SHP77 (cell line): ENCODE measurements around the gene GALNT9.
A peak's percentile ranks its signal among the peaks of the same experiment; 100 is the strongest.

Experiments
- DNase-seq, 2 experiments: peaks; one replicate each; lab custom pipeline; 2025; lab: John Stamatoyannopoulos, UW

GALNT9 gene

DNA sequence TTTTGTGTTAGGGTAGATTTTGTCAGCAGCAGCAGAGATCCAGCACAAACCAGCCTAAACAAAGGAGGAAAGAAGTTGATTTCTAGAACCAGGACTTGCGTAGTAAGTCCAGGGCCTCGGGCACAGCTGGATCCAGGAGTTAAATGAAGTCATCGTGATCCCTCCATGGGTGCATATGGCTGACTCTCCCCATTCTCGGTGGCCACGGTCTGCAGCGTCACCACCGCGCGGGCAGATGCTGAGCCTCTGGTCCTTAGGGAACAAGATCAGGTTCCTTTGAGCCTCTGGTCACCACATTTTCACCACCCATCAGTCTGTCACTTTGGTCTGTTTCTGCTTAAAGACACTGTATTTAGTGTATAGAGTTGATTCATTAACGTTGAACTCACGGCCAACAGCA lies 14.8 kb upstream of the GALNT9 start:
- DNase-seq = no peak

DNA sequence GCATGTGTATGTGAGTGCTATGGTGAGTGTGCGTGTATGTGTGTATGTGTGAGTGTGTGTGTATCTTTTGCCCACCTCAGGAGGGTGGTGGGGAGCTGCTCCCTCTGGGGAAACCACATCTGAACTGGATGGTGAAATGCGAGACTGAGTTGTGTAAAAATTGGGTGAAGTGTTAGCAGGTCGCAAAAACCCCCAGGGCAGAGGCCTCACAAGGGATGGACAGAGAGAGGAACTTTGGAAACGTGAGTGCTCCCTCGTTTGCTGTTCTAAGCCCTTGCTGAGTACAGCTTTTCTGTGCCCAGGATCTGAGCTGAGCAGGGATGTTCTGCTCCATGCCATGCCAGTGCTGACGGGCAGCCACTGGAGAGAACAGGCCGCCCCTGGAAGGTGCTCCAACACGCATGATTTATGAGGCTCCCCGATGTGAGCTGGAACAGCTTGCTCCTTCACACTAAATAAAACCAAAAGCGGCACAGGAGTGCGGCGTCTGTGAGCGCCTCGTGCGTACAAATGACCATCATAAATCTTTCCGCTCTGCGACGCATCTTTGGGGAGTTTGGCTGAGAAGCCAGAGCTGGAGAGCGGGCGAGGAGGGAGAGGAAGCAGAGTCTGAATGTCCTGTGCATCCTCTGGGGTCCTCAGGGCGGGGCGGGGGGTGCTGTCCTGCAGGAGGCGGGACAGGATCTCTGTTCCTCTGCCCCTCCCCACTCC lies 14.1 kb upstream of the GALNT9 start:
- DNase-seq = no peak

DNA sequence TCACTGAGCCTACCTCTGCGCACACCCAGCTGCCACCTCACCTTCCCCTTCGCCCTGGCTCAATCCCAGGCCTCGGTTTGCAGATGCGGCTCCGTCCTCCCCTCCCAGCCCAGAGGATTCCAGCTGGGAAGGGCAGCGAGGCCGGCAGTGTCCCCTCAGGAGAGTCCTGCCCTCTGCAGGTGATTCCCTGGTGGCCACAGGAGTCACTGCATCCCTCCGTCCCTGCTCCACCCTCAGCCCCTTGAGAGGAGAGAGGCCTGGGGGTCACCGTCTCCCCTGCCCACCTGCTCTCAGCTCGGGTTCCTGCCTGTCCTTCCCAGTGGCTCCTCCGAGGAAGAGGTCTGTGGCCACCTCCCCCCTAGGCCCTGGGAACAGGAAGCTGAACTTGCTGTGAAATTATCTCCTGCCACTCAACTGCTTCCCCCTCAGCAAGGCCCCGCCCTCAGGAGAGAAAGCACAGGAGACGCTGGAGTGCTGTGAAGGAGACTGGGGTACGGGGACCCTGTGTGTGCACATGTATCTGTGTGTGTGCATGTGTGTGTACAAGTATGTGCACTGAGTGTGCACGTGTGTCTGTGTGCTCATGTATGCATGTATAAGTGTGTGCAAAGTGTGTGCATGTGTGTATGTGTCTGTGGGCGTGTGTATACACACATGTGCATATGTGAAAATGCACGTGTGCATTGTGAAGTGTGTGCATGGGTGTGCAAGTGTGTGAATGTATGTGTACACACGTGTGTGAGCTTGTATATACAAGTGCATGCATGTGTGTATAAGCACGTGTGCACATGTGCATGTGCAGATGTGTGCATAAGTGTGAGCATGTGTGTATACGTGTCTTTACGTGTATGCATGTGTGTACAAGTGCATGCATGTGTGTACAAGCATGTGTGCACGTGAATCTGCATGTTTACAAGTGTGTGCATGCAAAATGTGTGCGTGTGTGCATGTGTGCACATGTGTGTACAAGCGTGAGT lies 13.2 kb upstream of the GALNT9 start:
- peak in 1 of 2 experiments; percentile 17 for DNase-seq

DNA sequence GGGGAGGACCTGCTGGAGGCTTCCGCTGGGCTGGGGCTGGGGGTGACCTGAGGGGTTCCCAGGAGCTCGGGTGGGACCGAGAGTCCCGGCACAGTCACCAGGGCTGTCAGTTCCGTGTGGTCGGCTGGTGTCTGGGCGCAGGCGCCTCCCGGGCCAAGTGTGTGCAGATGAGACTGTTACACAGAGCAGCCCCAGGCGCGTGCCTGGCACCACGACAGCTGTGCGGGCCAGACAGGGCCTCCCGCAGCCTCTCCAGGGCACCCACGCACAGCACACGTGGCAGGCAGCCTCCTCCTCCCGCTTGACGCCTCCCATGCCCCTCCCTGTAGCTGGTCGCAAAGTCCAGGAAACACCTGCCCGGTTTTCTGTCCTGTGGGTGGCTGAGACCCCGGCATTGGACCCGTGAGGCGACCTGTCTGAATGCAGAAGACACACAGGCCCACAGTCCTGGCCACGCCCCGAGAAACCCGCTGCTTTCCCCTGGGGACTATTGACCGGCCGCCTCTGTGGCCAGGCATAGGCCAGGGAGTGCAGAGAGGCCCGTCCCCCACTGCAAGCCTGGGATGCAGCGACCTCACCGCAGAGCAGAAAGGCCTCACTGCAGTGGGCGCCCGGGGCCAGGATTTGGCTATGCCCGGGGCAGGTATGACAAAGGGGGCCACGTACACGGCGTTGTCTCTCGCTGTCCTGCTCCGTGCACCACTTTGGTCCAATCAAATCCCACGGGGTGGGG lies 12.1 kb upstream of the GALNT9 start:
- no peak for DNase-seq

DNA sequence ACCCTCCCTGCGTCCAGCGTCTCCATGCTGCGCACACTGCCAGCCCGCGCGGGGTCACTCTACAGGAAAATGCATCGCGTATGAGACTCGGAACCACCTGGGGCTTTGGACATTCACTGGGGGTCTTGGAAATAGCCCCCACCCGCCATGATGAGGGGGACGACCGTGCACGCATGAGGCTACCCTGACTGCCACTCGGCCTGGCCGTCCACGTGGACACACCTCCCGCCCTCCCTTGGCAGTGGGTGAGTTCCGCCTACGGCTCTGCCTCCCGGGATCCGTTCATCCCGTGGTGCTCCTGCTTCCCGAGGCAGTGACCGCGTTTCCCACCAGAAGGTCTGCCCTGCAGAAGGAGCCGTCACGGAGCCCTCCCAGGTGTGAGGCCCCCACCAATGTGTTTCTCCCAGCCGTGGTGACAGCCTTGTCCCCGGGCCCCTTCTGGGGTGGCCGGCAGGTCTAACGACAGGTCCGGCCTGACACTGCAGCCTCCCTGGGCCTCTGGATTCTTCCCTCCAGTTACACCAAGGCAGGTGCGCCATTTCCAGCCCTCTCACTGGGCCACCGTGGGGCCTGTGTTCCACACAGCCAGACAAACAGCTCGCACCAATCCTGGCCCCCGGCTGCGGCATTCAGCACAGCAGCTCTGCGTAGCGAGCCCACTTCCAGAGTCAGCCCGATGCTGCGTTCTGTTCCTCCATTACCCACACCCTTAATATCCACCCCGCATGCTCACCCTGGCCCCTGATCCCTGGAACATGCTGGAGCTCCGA lies 11.1 kb upstream of the GALNT9 start:
- no peak for DNase-seq

DNA sequence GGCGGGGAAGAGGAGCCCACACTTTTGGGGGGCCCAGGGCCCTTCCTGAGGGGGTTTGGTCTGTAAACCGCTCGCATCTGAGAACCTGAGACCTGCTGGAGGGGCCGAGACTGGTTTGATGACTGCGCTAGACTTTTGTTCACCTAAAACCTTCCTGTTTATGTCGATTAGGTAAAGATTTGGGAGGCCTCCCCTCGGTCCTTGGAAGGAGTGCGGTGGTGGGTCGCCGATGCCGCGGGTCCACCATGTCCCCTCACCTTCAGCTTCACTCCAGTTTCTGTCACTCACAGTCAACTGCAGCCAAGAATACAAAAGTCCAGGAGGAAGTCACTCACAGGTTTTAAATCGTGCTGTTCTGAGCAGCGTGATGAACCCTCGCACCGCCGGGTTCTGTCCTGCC lies 10.5 kb upstream of the GALNT9 start:
- DNase-seq = no peak

DNA sequence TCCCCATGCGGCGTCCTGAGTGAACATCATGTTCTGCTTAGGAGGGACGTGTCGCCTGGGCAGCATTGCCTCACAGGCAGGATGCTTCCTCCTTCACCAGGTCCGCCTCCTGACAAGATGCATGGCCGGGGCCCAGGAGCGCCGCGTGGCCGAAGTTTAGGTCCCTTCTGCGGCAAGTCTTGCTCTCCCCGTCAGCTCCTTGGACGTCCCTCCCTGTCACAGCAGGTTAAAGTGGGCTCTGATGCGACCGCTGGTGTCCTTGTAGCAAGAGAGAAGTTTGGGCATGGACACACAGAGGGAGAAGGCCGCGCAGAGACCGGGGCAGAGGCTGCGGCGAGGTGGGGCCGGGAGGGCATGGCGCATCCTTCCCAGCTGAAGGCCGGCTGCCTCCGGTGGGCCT lies 9.4 kb upstream of the GALNT9 start:
- DNase-seq = no peak

DNA sequence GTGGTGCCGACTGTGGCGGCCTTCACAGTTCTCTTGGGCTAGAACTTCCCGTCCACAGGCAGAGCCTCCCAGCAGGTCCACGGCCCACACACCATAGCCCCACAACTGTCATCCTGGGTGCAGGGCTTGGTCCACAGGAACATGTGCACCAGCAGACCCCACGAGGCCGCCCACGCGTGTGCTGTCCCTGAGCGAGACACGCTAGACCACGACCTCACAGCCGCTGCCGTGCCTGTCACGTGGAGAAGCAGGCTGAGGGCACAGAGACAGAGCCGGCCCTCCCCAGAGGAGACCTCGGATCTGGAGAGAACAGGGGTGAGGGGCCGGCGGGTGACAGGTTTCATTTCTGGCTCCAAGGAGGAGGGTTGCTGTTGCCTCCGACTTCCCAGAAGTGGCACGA lies 8.9 kb upstream of the GALNT9 start:
- no peak for DNase-seq

DNA sequence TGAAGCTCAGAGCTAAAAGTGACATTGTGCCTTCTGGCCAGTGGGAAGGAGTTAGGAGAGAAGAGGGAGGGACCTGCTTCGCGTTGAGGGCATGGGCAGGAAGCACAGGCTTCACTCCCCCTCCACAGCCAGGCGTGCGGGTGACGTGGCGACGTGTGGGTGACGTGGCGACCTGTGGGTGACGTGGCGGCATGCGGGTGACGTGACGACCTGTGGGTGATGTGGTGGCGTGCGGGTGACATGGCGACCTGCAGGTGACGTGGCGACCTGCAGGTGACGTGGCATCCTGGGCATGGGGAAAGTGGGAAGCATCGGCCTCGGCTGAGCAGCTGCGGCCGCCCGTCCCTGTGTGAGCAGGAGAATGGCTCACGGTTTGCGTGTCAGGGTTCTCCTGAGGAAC lies 8.2 kb upstream of the GALNT9 start:
- no peak for DNase-seq

DNA sequence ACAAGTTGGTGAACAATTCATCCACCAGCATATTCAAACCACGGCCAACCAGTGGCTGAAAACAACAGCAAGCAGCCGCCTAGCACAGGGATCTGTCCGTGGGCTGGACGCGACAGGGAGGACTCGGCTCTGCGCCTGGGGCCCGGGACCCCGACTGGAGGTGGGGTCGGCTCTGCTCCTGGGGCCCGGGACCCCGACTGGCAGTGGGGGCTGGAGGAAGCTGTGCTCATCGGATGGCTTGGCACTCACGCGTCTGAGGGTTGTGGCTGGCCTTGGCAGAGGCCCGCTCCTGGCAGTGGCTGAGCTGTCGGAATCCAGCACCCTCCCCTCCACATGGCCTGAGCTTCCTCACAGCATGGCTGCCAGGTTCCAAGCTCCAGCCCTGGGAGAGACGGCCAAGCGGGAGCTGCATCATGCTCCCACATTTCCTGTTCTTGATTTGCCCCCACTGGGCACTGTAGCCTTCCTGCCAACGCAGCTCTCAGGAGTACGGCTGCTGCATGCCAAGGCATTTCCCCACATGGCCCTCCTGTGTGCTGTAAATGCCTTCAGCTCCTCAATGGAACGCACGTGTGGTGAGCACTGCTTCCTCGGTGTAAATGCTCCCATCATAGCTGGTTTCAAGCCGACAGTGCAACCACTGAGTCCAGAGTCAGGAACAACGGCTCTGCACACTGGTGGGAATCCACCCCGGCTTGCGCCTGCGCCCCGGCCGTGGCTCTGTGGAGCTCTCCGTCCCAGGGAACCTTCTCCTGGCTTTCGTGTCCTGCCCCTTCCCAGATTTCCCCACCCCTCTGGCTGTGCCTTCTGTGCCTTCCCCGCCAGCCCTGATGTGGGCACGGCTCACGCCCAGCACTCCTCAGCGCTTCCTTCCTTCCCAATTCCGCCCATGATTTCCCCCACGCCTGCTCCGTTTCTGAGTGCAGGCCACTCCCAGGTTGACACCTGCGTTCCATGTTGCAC lies 7.3 kb upstream of the GALNT9 start:
- no peak for DNase-seq

DNA sequence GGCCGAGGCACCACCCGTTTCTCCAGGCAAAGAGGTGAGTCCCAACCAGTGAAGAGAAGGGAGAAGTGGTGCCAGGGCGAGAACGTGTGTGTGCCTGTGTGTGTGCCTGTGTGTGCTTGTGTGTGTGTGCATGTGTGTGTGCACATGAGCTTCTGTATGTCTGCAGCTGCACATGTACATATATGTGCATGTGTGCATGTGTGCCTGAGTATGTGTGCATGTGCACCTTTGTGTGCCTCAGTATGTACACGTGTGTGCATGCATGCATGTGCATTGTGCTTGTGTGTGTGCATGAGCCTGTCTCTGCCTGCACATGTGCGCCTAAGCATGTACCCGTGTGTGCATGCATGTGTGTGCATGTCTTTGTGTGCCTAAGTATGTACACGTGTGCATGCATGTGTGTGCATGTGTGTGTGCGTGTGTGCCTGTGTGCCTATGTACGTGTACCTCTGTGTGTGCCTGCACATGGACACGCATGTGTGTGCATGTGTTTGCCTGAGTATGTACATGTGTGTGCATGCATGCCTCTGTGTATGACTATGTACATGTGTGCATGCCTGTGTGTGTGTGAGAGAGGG lies 5.9 kb upstream of the GALNT9 start:
- DNase-seq = no peak

DNA sequence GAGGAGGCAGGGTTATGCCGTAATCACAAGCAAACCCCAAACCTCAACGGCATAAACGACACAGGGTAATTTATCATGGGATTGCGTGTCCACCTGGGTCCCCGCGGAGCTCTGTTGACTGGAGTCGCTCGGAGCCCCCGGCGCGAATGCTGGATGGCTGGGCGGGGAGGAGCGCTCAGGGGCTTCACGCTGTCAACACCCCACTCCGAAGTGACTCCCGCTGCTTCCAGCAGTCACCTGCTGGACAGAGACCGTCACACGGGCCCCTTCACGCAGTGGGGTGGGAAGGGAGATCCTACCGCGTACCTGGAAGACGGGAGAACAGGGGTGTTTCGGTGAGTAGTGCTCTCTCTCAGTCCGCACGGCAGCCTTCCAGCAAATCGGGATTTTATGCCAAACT lies 4.4 kb upstream of the GALNT9 start:
- DNase-seq = no peak

DNA sequence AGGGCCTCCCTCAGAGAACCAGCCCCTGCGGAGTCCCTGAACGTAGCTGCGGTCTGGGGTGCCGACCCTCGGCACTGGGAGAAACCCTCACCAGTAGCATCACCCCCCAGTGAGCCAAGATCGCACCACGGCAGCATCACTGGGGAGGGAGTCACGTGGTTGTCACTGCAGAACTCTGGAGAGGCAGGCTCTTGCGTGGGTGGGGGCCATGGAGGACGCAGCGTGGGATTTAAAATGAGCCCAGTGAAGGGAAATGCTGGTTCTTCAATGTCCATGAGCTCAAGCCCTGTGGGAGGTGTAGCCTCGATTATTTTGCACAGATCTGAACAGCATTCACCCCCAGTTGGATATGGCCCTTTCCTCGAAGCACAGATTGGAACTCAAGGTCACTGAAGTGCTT lies 3.9 kb upstream of the GALNT9 start:
- no peak for DNase-seq

DNA sequence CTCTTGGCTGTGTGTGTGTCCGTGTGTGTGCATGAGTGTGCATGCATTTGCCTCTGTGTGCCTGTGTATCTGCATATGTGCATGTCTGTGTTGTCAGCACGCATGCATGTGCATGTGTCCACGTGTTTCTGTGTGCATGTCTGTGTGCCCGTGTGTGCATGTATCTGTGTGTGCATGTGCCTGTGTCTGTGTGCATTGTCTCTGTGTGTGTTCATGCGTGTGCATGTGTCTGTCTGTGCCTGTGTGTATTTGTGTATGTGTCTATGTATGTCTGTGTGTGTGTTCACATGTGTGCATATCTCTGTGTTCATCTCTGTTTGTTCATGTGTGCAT lies 1.1 kb upstream of the GALNT9 start:
- no peak for DNase-seq

DNA sequence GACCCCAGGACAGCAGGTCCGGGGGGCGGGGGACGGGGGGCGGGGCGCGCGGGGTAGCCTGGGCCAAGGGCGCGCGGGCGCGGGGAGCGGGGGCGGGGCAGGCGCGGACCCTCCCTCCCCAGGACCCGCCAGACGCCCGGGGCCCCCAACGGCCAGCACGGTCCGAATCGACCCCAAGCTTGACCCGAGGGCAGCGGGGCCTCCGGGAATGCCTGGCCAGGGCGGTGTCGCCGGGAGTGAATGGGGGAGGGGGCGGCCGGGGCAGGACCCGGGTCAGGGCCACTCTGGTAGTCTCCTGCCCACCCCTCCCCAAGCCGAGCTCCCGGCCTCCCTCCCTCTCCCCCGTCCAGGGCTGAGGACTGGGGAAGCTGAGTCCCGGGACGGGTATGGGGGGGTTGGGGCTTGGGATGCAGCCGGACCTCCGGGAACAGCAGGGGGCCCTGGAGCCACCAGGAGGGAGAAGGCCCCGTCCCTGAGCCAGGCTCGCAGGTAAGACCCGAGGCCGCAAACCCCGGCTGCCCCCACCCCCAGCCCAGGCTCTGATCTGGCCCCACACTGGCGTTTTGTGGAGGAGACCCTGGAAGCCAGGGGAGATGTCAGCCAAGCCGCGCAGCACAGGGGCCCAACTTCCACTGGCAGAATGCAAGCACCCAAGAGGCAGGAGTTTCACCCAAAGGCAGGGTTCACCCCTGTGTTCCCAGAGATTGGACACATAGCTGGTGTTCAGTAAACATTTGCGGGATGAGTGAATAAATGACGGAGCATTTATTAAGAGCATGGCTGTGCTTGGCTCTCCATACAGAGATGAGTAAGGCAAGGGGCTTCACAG lies 545 bp upstream of the GALNT9 start:
- no peak for DNase-seq

DNA sequence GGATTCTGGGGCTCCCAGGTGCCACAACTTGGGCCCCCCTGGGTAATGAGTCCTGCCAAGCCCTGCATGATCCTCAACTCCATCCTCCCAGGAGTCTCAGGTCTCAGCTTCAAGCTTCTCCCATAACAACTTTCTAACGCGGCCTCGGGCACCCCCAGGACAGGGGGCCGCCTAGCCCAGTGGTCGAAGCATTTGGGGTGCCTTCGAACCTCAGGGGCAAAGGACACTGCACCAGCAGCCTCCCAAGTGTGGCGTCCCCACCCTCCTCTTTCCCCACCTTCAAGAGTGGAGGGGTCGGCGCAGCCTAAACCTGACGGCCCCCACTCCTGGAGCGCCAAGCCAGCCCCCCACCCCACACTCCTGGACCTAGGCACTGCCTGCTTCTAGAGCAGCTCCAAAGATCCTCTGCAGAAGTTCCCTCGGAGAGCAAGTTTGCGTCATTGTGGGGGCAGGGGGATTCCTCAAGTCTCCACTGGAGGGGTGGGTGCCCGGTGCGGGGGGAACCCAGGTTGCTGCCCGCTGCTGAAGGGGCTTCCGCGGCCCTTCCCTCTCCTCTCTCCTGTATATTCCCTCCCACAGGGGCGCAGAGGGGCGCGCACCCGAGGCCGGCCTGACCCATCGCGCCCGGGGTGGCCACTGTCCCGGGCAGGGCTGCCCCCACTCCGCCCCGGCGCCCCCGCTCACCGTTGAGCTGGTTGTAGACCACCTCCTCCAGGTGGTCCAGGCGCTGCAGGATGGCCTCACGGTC lies 933 bp downstream of the GALNT9 start:
- DNase-seq = no peak

DNA sequence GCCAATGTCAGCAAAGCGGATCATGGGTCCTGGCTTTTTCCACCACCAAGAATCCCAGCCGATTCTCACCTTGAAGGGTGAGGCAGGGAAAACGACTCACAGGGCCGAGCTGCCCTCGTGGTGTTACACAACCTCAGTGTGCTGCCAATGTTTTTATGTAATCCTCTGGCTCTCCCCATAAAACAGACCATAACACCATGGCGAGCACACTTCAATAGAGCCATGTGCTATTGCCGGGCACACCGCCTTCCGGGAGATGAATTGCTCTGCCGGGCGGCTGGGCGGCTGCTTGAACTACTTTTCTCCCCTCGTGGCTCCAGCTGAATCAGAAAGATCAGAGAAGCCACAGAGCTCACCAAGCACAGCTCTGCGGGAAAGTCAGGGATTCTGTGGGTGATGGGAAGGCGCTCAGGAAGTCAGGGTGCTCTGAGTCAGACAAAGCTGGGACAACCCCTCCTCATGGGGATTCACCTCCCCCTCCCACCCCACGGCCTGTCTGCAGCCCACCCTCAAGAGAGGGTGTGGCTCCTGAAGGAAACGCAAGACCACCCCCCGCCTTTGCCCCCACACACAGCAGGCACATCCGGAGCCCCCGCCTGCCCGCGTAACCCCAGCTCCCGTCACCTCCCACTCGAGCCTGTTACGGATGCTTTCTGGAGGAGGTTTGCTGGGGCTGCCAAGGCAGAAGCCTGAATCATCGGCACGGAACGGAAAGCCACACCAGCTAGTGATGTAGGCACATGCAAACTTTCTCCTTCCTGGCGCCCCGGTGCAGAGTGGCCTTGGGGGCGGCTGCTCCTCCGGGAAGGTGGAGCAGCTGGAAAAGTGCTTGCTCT lies 1.8 kb downstream of the GALNT9 start:
- no peak for DNase-seq

DNA sequence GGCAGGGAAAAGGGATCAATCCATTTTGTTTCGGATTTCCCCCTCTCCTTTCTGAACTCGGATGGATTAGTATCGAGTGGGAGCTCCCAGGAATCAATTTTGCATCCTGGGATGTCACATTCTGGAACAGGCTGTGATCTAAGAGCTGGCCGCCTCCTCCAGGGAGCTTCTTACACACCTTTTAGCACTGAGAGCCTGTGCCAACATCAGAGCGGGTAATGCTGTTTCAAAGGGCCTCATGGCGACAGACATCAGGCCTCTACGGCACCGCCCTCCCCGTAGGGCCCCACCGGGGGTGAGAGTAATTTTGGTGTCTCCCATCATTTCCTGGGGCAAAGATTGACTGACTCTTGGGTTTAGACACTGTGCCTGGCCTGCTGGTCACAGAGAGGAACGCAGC lies 2.7 kb downstream of the GALNT9 start:
- no peak for DNase-seq
